HG03135 (cell line): ENCODE data around the gene ODF4.
"Not testable (repeated sequence)": the region's sequence is repeated elsewhere in the genome, so short reads cannot be mapped to it uniquely, and the experiment has no call there.

ENCODE experiments used
- ATAC-seq: cut with Tn5 transposase; IDR thresholded peaks from one replicate; pipeline ENCODE4 v1.9.1; 2021; ENCODE audit warnings: mild to moderate bottlenecking, moderate library complexity; ENCODE audit not compliant: unreplicated experiment

ODF4 gene

GRCh38 chr17:8393470-8394231, 54.0 kb downstream of the ODF4 start:
- ATAC-seq: no peak

DNA sequence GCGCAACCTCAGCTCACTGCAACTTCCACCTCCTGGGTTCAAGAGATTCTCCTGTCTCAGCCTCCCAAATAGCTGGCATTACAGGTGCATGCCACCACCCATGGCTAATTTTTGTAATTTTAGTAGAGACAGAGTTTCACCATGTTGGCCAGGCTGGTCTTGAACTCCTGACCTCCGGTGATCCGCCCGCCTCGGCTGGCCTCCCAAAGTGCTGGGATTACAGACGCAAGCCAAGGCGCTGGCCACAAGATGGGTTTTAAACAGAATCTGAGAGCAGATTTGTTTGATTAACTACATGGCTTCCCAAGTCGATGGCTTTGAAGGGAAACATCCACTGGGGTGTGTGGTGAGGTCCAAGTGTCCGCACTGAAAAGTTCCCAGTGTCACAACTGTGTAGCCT, 54.9 kb downstream of the ODF4 start:
- not testable (repeated sequence) for ATAC-seq
